Adrenal gland (tissue), 5 donors: Measurements from ENCODE around the gene ANXA10.

Experiments used
- CTCF ChIP-seq, 6 experiments: fragments of 450-650 bp in 4 of 6; fragments of 200-600 bp in 2 of 6; sonication (generic) in 1 of 6; IDR thresholded peaks; 1 replicate in 5 of 6; 2 replicates in 1 of 6; pipeline versions ENCODE4 v1.5.1 to v1.8.0; 2016 to 2021; ENCODE audit warnings: antibody characterized with exemption in 6 of 6, mild to moderate bottlenecking in 2 of 6, moderate library complexity in 1 of 6
- POLR2A ChIP-seq, 2 donors: fragments of 450-650 bp; IDR thresholded peaks; one replicate each; pipeline ENCODE4 v1.6.1; 2017; ENCODE audit warnings: antibody characterized with exemption in 2 of 2, mild to moderate bottlenecking in 2 of 2, moderate library complexity in 1 of 2
- donor health status: DM: no; HTN: no; CAD: no.

GRCh38 chr4:168126952-168127351 lies 34.6 kb downstream of the ANXA10 start:
- no peak for TF ChIP-seq CTCF (IDR thresholded peaks at IDR 0.05)
- TF ChIP-seq POLR2A (IDR thresholded peaks at IDR 0.05) = no peak
